HG02938 (cell line): ENCODE results near the gene DPM2.
A peak's percentile ranks its signal among the peaks of the same experiment; 100 is the strongest.

ENCODE experiments used
- ATAC-seq: cut with Tn5 transposase; IDR thresholded peaks from one replicate; pipeline ENCODE4 v1.9.1; 2021; ENCODE audit warnings: mild to moderate bottlenecking, moderate library complexity; ENCODE audit not compliant: unreplicated experiment

DPM2 gene

DNA sequence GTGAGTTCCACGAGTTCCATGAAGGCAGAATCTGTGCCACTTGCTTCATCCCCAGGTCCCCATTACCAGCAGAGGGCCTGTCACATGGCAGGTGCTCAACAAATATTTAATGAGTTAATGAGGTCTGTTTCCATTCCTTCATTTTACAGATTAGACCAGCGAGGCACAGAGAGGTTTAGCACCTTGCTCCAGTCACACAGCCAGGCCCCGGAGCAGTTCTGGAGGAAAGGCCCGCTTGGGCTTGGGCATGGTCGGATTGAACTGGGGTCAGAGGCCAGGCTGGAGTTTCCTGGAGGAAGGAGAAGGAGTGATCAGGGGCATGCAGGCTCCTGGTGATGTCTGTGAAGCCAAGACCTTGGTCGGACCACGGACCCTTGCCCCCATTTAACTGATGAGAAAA is 16.9 kb downstream of the DPM2 start:
- no peak for ATAC-seq

GRCh38 chr9:127919253-127919815 is 18.3 kb downstream of the DPM2 start:
- ATAC-seq: no peak

DNA sequence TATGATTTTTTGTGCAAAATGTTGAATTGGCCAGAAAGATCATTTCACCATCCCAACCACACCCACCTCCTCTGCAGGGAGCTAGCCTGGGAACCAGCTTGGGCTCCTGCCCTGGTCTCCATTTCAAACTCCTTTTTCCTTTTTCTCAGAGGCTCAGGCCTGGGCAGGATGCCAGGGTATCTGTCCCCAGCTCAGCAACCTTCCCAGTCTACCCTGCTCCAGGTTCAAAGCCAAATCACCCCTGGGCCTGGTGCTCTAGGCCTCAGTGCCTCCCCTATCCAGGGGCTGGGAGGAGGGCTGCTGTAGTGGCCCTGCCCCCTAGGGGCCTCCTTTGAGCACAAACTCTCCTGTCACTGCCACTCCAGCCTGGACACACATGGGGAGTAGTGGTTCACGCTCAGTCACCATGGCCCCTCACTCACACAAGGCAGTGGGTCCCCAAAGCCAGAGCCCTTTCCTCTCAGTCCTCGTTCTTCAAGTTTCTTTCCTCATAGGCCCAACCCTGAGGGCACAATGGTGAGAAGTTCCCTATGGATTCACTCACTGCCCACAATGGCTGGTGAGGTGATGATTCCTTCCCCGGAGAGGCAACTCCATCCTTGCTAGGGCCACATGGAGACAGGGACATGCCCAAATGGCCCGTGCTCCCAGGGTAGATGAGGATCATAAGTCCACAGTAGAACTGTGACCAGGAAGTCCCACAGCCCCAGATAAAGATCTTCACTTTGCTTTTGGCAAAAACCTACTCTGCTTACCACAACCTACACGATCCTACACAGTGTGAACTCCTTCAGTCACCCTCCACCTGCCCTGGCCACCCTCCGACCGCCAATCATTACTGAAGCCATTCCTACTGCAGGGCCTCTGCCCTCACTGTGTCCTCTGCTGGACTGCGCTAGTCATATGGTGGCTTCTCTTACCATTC is 19.2 kb downstream of the DPM2 start:
- no peak for ATAC-seq

- ATAC-seq: no peak
These were observed 20.1 kb downstream of the DPM2 start for GRCh38 chr9:127917603-127918002.

DNA sequence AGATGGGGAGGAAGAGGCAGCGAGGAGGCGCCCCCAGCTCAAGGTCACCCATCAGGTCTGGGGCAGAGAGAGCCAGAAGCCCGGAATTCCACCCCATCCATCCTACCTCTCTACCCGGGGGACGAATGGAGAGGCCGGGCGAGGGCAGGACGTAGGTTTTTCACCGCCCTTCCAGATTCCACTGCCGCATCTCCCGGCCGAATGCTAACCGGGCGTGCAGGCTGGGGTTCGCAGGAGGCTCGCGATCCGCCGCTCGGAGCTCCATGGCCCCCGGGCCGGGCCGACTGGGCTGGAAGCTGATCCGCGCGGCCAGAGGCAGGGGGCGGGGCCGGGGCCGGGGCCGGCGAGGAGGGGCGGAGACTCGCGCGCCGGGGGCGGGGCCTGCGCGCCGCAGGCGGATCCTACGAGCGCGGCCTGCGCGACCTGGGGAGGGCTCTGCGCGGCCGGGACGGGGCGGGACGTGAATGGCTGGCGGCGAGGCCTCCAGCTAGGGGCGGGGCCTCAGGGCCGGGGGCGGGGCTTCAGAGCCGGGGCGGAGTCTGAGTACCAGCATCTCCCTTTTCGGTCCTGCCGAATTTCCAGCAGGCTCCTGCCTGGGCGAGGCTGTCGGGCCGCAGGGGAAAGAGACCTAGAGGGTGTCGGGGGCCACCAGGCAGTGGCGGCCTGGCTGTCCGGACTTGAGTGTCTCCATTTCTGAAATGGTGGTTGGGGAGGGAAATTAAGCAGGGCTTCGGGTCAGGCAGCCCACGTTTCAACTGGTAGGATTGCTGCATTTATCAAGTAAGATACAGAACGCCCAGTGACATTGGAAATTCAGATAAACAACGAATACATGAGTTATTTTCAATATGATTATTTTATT is 20.7 kb downstream of the DPM2 start, which contains the start of gene ST6GALNAC4:
Gene ST6GALNAC4 (minus strand): TSS at position 322 of the 862 bp plus-strand sequence. CDS start 622 bp downstream, outside the sequence.
- ATAC-seq: peak; percentile 43

- ATAC-seq: no peak
These were observed 21.6 kb downstream of the DPM2 start for GRCh38 chr9:127915801-127916719.

DNA sequence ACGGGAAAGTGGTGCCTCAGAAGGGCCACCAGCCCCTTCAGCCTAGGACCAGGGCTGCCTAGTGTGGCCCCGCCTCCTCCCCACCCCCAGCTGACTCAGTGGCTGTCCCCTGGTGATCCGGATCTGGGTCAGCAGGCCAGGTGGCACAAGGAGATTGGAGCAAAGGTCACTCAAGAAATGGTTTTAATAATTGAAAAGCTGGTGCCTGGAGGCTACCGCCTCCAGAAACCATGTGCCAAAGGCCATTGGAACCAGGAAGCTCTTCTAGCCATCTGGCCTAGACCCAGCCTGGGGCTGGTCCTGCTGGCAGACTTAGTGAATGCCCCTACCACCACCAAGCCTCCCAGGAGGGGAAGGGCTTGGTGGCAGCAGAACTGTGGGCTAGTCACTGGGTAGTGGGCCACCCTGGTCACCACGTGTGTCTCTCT is 22.3 kb downstream of the DPM2 start:
- no peak for ATAC-seq

DNA sequence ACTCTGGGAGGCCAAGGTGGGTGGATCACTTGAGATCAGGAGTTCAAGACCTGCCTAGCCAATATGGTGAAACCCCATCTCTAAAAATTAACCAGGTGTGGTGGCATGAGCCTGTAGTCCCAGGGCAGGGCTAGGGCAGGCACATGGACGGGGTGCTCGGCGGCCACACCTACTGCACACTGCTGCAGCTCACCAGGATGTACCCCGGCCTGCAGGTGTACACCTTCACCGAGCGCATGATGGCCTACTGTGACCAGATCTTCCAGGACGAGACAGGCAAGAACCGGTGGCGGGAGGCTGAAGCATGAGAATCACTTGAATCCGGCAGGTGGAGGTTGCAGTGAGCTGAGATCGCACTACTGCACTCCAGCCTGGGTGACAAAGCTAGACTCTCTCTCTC is 24.0 kb downstream of the DPM2 start:
- ATAC-seq: no peak

DNA sequence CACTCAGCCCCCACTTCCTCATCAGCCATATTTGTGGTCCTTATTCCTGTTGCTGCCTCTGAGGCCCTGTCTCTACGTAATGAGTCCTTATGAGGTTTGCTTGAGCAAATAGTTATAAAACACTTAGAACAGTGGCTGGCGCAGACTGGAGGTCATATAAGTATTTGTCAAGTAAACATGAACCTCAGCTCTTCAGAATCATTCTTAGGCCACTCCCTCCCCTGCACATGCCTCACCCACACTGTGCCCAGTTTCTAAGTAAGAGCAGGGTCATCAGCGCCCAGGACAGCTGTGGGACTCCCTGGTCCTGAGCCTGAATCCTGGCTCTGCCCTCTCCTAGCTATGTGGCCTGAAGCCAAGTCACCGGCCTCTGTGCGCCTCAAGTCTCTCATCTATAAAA is 24.8 kb downstream of the DPM2 start:
- no peak for ATAC-seq

GRCh38 chr9:127912296-127912695 is 25.4 kb downstream of the DPM2 start:
- no peak for ATAC-seq

- no peak for ATAC-seq
These were observed 26.9 kb downstream of the DPM2 start for GRCh38 chr9:127910613-127911205.

GRCh38 chr9:127909839-127910273 is 27.8 kb downstream of the DPM2 start:
- no peak for ATAC-seq

- no peak for ATAC-seq
These were observed 29.1 kb downstream of the DPM2 start for GRCh38 chr9:127908660-127908926.

DNA sequence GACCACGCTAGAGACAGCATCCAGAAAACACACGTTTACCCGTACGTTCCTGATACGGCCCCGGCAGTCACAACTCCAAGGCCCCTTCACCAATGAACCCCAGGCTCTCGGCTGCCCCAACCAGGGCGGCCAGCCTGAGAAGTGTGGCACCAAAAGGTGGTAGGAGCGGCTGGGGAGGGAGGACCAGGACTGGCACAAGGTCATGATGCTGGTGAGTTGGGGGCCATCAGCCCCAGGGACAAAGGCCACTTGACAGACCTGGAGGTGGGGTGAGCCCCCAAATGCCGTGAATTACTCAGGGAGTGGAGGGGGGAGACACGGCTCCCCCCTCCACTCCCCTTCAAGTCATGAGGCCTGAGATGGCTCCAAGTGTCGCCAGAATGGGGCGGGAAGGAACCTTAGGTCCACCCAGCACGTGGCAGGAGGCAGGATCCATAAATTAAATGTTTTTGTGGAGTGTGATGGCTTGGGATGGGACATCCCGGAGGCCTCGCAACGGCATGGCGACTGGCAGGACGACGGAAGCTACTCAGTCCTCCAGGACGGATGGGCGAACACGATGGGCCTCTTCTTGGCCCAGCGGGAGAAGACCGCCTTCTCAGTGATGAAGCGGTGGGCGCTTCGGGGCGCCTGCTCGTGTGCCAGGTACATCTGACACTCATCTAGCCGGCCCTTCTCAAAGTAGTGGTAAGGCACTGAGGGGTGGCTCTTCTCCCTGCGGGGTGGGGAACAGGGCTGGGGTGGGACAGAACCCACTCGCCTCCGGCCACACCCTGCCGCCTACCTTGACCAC is 29.6 kb downstream of the DPM2 start:
- no peak for ATAC-seq

DNA sequence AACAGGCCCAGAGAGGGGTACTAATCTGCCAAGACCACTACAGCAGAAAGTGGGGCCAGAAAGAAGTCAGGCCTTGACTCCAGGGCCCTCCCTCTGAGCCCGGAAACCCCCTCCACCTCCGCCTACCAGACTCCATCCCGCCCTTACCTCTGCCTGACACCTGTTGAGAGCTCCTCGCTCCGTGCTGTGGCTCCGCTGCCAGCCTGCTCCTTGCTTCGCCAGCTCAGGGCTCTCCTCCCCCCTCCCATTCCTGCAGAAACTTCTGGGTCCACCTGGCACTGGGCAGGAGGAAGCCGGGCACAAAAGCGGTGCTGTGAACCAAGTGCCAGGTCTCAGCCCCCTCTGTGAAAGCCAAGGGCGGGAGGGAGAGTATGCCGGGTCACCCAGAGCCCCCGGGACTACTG is 31.9 kb downstream of the DPM2 start:
- no peak for ATAC-seq

- ATAC-seq: no peak
These were observed 32.5 kb downstream of the DPM2 start for GRCh38 chr9:127905004-127905728.

- no peak for ATAC-seq
These were observed 33.1 kb downstream of the DPM2 start for GRCh38 chr9:127904561-127905003.
